HEK293T (cell line): ENCODE results near the gene SEMA6B.

Experiments used
- CTCF ChIA-PET: fragments of 350-600 bp; formaldehyde crosslinking; extraction: SDS; loops from one replicate; lab custom pipeline; 2021; ENCODE audit warnings: antibody characterized with exemption, inconsistent platforms; lab: Yijun Ruan, JAX
- POLR2A ChIA-PET: fragments of 350-600 bp; formaldehyde crosslinking; extraction: SDS; loops from one replicate; lab custom pipeline; 2020; ENCODE audit warnings: antibody characterized with exemption, inconsistent platforms; lab: Yijun Ruan, JAX
- DNase-seq: peaks from one replicate; pipeline ENCODE4 v3.0.0; 2012; ENCODE audit warnings: mixed read lengths; ENCODE audit errors: extremely low spot score
- ARNT ChIP-seq: fragments of 450-650 bp; IDR thresholded peaks from 2 replicates; pipeline ENCODE4 v1.6.1; 2017; ENCODE audit warnings: mild to moderate bottlenecking
- BHLHE40 ChIP-seq: fragments of 450-650 bp; IDR thresholded peaks from 2 replicates; pipeline ENCODE4 v1.6.1; 2016; ENCODE audit warnings: mild to moderate bottlenecking, moderate library complexity, borderline replicate concordance
- CTBP1 ChIP-seq: fragments of 450-650 bp; IDR thresholded peaks from 2 replicates; pipeline ENCODE4 v1.6.1; 2016; ENCODE audit warnings: borderline replicate concordance
- ELF4 ChIP-seq: fragments of 450-650 bp; IDR thresholded peaks from 2 replicates; pipeline ENCODE4 v1.6.1; 2017; ENCODE audit warnings: antibody characterized with exemption
- FOXA1 ChIP-seq: fragments of 450-650 bp; IDR thresholded peaks from 2 replicates; pipeline ENCODE4 v1.6.1; 2016; ENCODE audit warnings: mild to moderate bottlenecking
- FOXK2 ChIP-seq: fragments of 450-650 bp; IDR thresholded peaks from 2 replicates; pipeline ENCODE4 v1.6.1; 2016; ENCODE audit warnings: mild to moderate bottlenecking
- FOXM1 ChIP-seq: fragments of 450-650 bp; IDR thresholded peaks from 2 replicates; pipeline ENCODE4 v1.6.1; 2017; ENCODE audit warnings: mild to moderate bottlenecking, borderline replicate concordance
- HDGF ChIP-seq: fragments of 450-650 bp; IDR thresholded peaks from 2 replicates; pipeline ENCODE4 v1.6.1; 2017; ENCODE audit warnings: antibody characterized with exemption, borderline replicate concordance
- L3MBTL2 ChIP-seq: fragments of 450-650 bp; conservative IDR thresholded peaks from 2 replicates; pipeline ENCODE4 v1.6.1; 2016; ENCODE audit warnings: mild to moderate bottlenecking
- LEF1 ChIP-seq: fragments of 450-650 bp; IDR thresholded peaks from 2 replicates; pipeline ENCODE4 v1.6.1; 2017; ENCODE audit warnings: mild to moderate bottlenecking, borderline replicate concordance
- NFRKB ChIP-seq: fragments of 450-650 bp; IDR thresholded peaks from 2 replicates; pipeline ENCODE4 v1.6.1; 2016; ENCODE audit warnings: mild to moderate bottlenecking, moderate library complexity
- PKNOX1 ChIP-seq: fragments of 450-650 bp; IDR thresholded peaks from 2 replicates; pipeline ENCODE4 v1.6.1; 2016
- SP1 ChIP-seq: fragments of 450-650 bp; IDR thresholded peaks from 2 replicates; pipeline ENCODE4 v1.6.1; 2017
- SUZ12 ChIP-seq: fragments of 450-650 bp; IDR thresholded peaks from 2 replicates; pipeline ENCODE4 v1.6.1; 2016; ENCODE audit warnings: mild to moderate bottlenecking
- TARDBP ChIP-seq: fragments of 450-650 bp; IDR thresholded peaks from 2 replicates; pipeline ENCODE4 v1.6.1; 2016
- ZNF384 ChIP-seq: fragments of 450-650 bp; IDR thresholded peaks from 2 replicates; pipeline ENCODE4 v1.6.1; 2016

SEMA6B gene

GRCh38 chr19:4517451-4518057, 41.9 kb downstream of the SEMA6B start:
- TF ChIP-seq NFRKB (no peak), TARDBP (no peak), ZNF384 (no peak), HDGF (no peak), ELF4 (no peak), CTBP1 (no peak), L3MBTL2 (no peak), BHLHE40 (no peak), LEF1 (no peak), PKNOX1 (no peak), ARNT (no peak), SP1 (no peak), FOXM1 (no peak), FOXA1 (no peak), SUZ12 (no peak), FOXK2 (no peak)
- ChIA-PET POLR2A (interaction anchor here (1.2 kb wide), 1 partner anchor 9 kb away, joined by 4 read pairs; no protein-coding TSS in a partner anchor), CTCF (interaction anchor here (1.5 kb wide), 1 partner anchor 9 kb away, joined by 4 read pairs; no protein-coding TSS in a partner anchor)
- DNase-seq, result no peak

GRCh38 chr19:4516939-4517300, 42.6 kb downstream of the SEMA6B start:
- no peak for DNase-seq
- POLR2A ChIA-PET, result interaction anchor here (1.2 kb wide), 1 partner anchor 8 kb away, joined by 4 read pairs; no protein-coding TSS in a partner anchor
- no peak for TF ChIP-seq SP1
- no peak for TF ChIP-seq BHLHE40
- TF ChIP-seq L3MBTL2, result no peak
- no peak for TF ChIP-seq TARDBP
- no peak for TF ChIP-seq PKNOX1
- TF ChIP-seq SUZ12, result no peak
- no peak for TF ChIP-seq LEF1
- no peak for TF ChIP-seq NFRKB
- no peak for TF ChIP-seq FOXA1
- no peak for TF ChIP-seq ZNF384
- TF ChIP-seq ELF4, result no peak
- TF ChIP-seq FOXK2, result no peak
- no peak for TF ChIP-seq ARNT
- CTCF ChIA-PET, result interaction anchor here (1.1 to 1.5 kb wide), 2 partner anchors 8 to 10 kb away, joined by 3 to 4 read pairs; no protein-coding TSS in a partner anchor

- ChIA-PET CTCF (interaction anchor here (1.1 to 1.5 kb wide), 2 partner anchors 9 to 10 kb away, joined by 3 to 4 read pairs; no protein-coding TSS in a partner anchor), POLR2A (interaction anchor here (1.2 kb wide), 1 partner anchor 8 kb away, joined by 4 read pairs; no protein-coding TSS in a partner anchor)
- DNase-seq, result no peak
These were observed 43.1 kb downstream of the SEMA6B start for GRCh38 chr19:4516199-4516938.

GRCh38 chr19:4515732-4516131, 43.8 kb downstream of the SEMA6B start:
- DNase-seq, result no peak
- CTCF ChIA-PET, result interaction anchor here (1.1 kb wide), 1 partner anchor 10 kb away, joined by 3 read pairs; no protein-coding TSS in a partner anchor
- POLR2A ChIA-PET, result no interaction called here
- no peak for TF ChIP-seq ZNF384
- no peak for TF ChIP-seq LEF1
- TF ChIP-seq ELF4, result no peak
- no peak for TF ChIP-seq BHLHE40
- TF ChIP-seq SUZ12, result no peak
- no peak for TF ChIP-seq TARDBP
- no peak for TF ChIP-seq FOXM1
- no peak for TF ChIP-seq SP1

More at GRCh38 chr19:4516199-4516938, 43.1 kb downstream of the SEMA6B start:
- TF ChIP-seq LEF1 (no peak), BHLHE40 (no peak), FOXM1 (no peak)

- POLR2A ChIA-PET, result no interaction called here
- no peak for DNase-seq
- TF ChIP-seq HDGF (no peak), CTBP1 (no peak), FOXM1 (no peak), NFRKB (no peak), FOXA1 (no peak), ELF4 (no peak), TARDBP (no peak), BHLHE40 (no peak), PKNOX1 (no peak), FOXK2 (no peak), L3MBTL2 (no peak), ZNF384 (no peak), SUZ12 (no peak), ARNT (no peak), SP1 (no peak), LEF1 (no peak)
- CTCF ChIA-PET, result no interaction called here
These were observed 46.2 kb downstream of the SEMA6B start for GRCh38 chr19:4513248-4513647.
